HepG2 (cell line): Measurements from ENCODE around the gene VAV2. TPM values are rescaled to one million over a fixed set of nuclear protein-coding genes. Genes with fewer than 3 reads are reported as not detected.

Experiments used
- ATAC-seq: fragments of 200-7000 bp; cut with Tn5 transposase; 3 replicates; pipeline ENCODE4 v1.9.1; 2020; ENCODE audit warnings: mild to moderate bottlenecking, moderate library complexity
- BruUV-seq: library from RNA; stranded (reverse); fragments of 400-500 nt; replicated peaks from 2 replicates; lab custom pipeline; 2021; lab: Mats Ljungman, UMichigan
- CTCF ChIA-PET: fragments of 300-600 bp; formaldehyde crosslinking; extraction: SDS; loops from one replicate; lab custom pipeline; 2021; ENCODE audit warnings: low total read pairs, inconsistent platforms, low intra/inter-chr PET ratio; lab: Yijun Ruan, JAX
- POLR2A ChIA-PET: fragments of 350-600 bp; sonication (Branson Sonifier 250); formaldehyde crosslinking; loops from one replicate; lab custom pipeline; 2020; ENCODE audit warnings: antibody characterized with exemption, inconsistent platforms; lab: Yijun Ruan, JAX
- DNase-seq: peaks from one replicate; pipeline ENCODE4 v3.0.0-alpha.2; 2015; ENCODE audit warnings: low spot score
- FAIRE-seq: peaks from 3 replicates; lab custom pipeline; 2011; peaks lifted over from hg19 to GRCh38; lab: Jason Lieb, UNC
- H2AFZ ChIP-seq: one replicate; pipeline ENCODE4 v1.6.1; 2011; ENCODE audit warnings: low read length, inconsistent platforms
- H3K27ac ChIP-seq: fragments of 300-600 bp; 3 replicates; pipeline ENCODE4 v1.8.0; 2011; ENCODE audit warnings: mixed run types, mild to moderate bottlenecking, mixed read lengths, low read length, inconsistent platforms; ENCODE audit not compliant: insufficient read depth; ENCODE audit errors: extremely low read length
- H3K27me3 ChIP-seq, 2 experiments: fragments of 200-600 bp in 1 of 2; 2 replicates in 1 of 2; 3 replicates in 1 of 2; pipeline versions ENCODE4 v1.6.0 to v1.8.0; 2011; ENCODE audit warnings: low read length in 2 of 2, mild to moderate bottlenecking in 2 of 2, moderate library complexity in 2 of 2, inconsistent platforms in 1 of 2; ENCODE audit not compliant: insufficient read depth in 2 of 2, control insufficient read depth in 1 of 2
- H3K36me3 ChIP-seq, 2 experiments: fragments of 200-600 bp in 1 of 2; replicated peaks in 1 of 2; 2 replicates in 1 of 2; 3 replicates in 1 of 2; pipeline versions ENCODE4 v1.5.1 to v1.8.0; 2011; ENCODE audit warnings: low read length in 2 of 2, inconsistent platforms in 1 of 2; ENCODE audit not compliant: insufficient read depth in 2 of 2, control insufficient read depth in 1 of 2
- H3K4me1 ChIP-seq: 2 replicates; pipeline ENCODE4 v1.5.1; 2012; ENCODE audit warnings: low read length, inconsistent platforms; ENCODE audit not compliant: insufficient read depth
- H3K4me2 ChIP-seq: 2 replicates; pipeline ENCODE4 v1.6.0; 2011; ENCODE audit warnings: low read depth, low read length, inconsistent platforms
- H3K4me3 ChIP-seq, 3 experiments: fragments of 200-600 bp in 1 of 3; sonication (generic), shearing (Covaris generic) in 1 of 3; replicated peaks in 1 of 3; 2 replicates each; pipeline ENCODE4 v1.5.1; 2011 to 2016; ENCODE audit warnings: low read length in 3 of 3, inconsistent platforms in 2 of 3, low read depth in 2 of 3, mild to moderate bottlenecking in 2 of 3, control low read depth in 1 of 3, mixed read lengths in 1 of 3; ENCODE audit not compliant: insufficient read depth in 1 of 3
- H3K79me2 ChIP-seq: one replicate; pipeline ENCODE4 v1.6.1; 2011; ENCODE audit warnings: low read length, inconsistent platforms; ENCODE audit not compliant: insufficient read depth
- H3K9ac ChIP-seq: 2 replicates; pipeline ENCODE4 v1.6.0; 2011; ENCODE audit warnings: mild to moderate bottlenecking, low read depth, low read length, inconsistent platforms; ENCODE audit not compliant: insufficient read depth
- H3K9me3 ChIP-seq: 2 replicates; pipeline ENCODE4 v1.5.1; 2012; ENCODE audit warnings: mild to moderate bottlenecking, low read length
- H4K20me1 ChIP-seq: 2 replicates; pipeline ENCODE4 v1.6.0; 2011; ENCODE audit warnings: inconsistent platforms, mild to moderate bottlenecking, low read length, moderate library complexity; ENCODE audit not compliant: insufficient read depth
- DDIT3 ChIP-seq: sonication (generic); formaldehyde crosslinking; IDR thresholded peaks from 2 replicates; pipeline ENCODE4 v1.4.0; 2020; ENCODE audit warnings: mild to moderate bottlenecking, missing genetic modification reagents
- GPBP1L1 ChIP-seq: sonication (generic); formaldehyde crosslinking; IDR thresholded peaks from 2 replicates; pipeline ENCODE4 v1.5.0; 2020; ENCODE audit warnings: mild to moderate bottlenecking, missing genetic modification reagents
- SOX6 ChIP-seq, 2 experiments: fragments of 450-650 bp in 1 of 2; sonication (generic) in 1 of 2; formaldehyde crosslinking in 1 of 2; IDR thresholded peaks; 2 replicates each; pipeline versions ENCODE4 v1.4.0 to v1.6.1; 2017 to 2020; ENCODE audit warnings: antibody characterized with exemption in 1 of 2, mild to moderate bottlenecking in 1 of 2, missing genetic modification reagents in 1 of 2
- UBTF ChIP-seq: sonication (generic); formaldehyde crosslinking; IDR thresholded peaks from 2 replicates; pipeline ENCODE4 v1.4.0; 2020; ENCODE audit warnings: mild to moderate bottlenecking, missing genetic modification reagents
- ZNF687 ChIP-seq: sonication (generic); formaldehyde crosslinking; IDR thresholded peaks from 2 replicates; pipeline ENCODE4 v1.5.1; 2020; ENCODE audit warnings: mild to moderate bottlenecking, missing genetic modification reagents, moderate library complexity
- WGBS: methylation state at CpG from one replicate; pipeline ENCODE4 v1.1.6; 2017; ENCODE audit warnings: low lambda C conversion rate; 5-methylcytosine and 5-hydroxymethylcytosine counted together
- in situ Hi-C: cut with HindIII; loops from 2 replicates; pipeline ENCODE4 v1.10.0; 2017; ENCODE audit warnings: low pct_unique_long_range_greater_than_20kb; ENCODE audit not compliant: extremely low pct_ligation_motif_present
- intact Hi-C: fragments of 100-400 bp; cut with micrococcal nuclease; formaldehyde crosslinking; loops from one replicate; pipeline ENCODE4 v1.10.0; 2022; ENCODE audit not compliant: unreplicated experiment
- polyA plus RNA-seq, 8 experiments: library from polyadenylated mRNA; depleted of rRNA in 3 of 8; stranded (reverse) in 7 of 8; unstranded in 1 of 8; fragments of >200 nt; fragmentation: Illumina TruSeq in 4 of 8; extraction: Trizol in 4 of 8; gene quantifications; 2 replicates each; pipeline versions ENCODE4 v1.2.1 to v1.2.3, GENCODE V29; 2011 to 2016; ENCODE audit warnings: low read depth in 4 of 8, missing spikeins in 1 of 8, mixed read lengths in 1 of 8; ENCODE audit not compliant: insufficient read depth in 1 of 8
- total RNA-seq, 5 experiments: library from RNA; depleted of rRNA; stranded (reverse); fragments of >200 nt; fragmentation: Illumina TruSeq; extraction: Trizol; gene quantifications; 2 replicates each; pipeline ENCODE4 v1.2.3, GENCODE V29; 2016; ENCODE audit warnings: low read depth in 1 of 5

VAV2 gene
- total and polyA plus RNA-seq, 2 of the 13 experiments (the other 11 are each of a cell fraction or from before 2014, with no cell fraction given) = 22.5 to 22.9 TPM

- POLR2A ChIA-PET = interaction anchor here (1.7 kb wide), 1 partner anchor 12 kb away, joined by 6 read pairs; no protein-coding TSS in a partner anchor
- TF ChIP-seq UBTF = 0 out of 2 replicates have a peak, but pooled peaks have one; percentile 1
- TF ChIP-seq DDIT3 (CRISPR knock-in tag) = no peak
- 0 out of 2 replicates have a peak, but pooled peaks have one; percentile 7 for TF ChIP-seq ZNF687 (CRISPR knock-in tag)
- TF ChIP-seq SOX6 (IDR thresholded peaks at IDR 0.05) = no peak
- TF ChIP-seq SOX6 (CRISPR knock-in tag; IDR thresholded peaks at IDR 0.05) = no peak
- no peak for TF ChIP-seq GPBP1L1 (CRISPR knock-in tag)
- CTCF ChIA-PET = no interaction called here
- no peak for DNase-seq
- H3K9me3 ChIP-seq = no peaks in the 10 kb centered on the region
- 50% methylated on average over 11 of the region's 14 CpGs for WGBS
- no peak; the same call in 2 of the 3 replicates for ATAC-seq
- H4K20me1 ChIP-seq = no peaks in the 10 kb centered on the region
- H3K4me3 ChIP-seq = peak overlapping the region in 1 of 3 experiments; percentile 40; a peak in 1 of 6 replicates
- H3K27me3 ChIP-seq = peaks cover 2 to 21% of the 10 kb centered on the region in 2 experiments; a peak in 3 of 5 replicates
- peak overlapping the region; percentile 64 for H3K4me2 ChIP-seq
- H3K79me2 ChIP-seq = no peaks in the 10 kb centered on the region
- H3K9ac ChIP-seq = no peak overlapping the region
- H2AFZ ChIP-seq = no peak overlapping the region
- no peaks in the 10 kb centered on the region for H3K36me3 ChIP-seq
- no peak overlapping the region for H3K27ac ChIP-seq
- FAIRE-seq = no peak
- BruUV-seq = no TSS peak
- intact Hi-C loops = no loop called here
- peaks cover 13% of the 10 kb centered on the region for H3K4me1 ChIP-seq
- in situ Hi-C loops = no loop called here
Measured at GRCh38 chr9:134004881-134005280, 12.8 kb upstream of the VAV2 start.
